T-helper 17 cell (primary cell): ENCODE data around the gene COMMD8. TPM values are rescaled to one million over a fixed set of nuclear protein-coding genes. Genes with fewer than 3 reads are reported as not detected.

ENCODE experiments used
- ATAC-seq: fragments of 150-1000 bp; cut with Tn5 transposase; 2 replicates; pipeline ENCODE4 v1.10.0; 2021; ENCODE audit warnings: mild to moderate bottlenecking, moderate library complexity
- DNase-seq, 3 donors: peaks; one replicate each; pipeline versions ENCODE4 v3.0.0 to v3.0.0-alpha.2; 2020 to 2021
- H3K9me3 ChIP-seq: one replicate; pipeline ENCODE4 v1.7.0; 2013; ENCODE audit warnings: low read length, mild to moderate bottlenecking; ENCODE audit not compliant: control insufficient read depth, poor library complexity, severe bottlenecking
- H3K27ac Mint-ChIP-seq: one replicate; pipeline ENCODE4 v1.8.0; 2022; ENCODE audit warnings: mild to moderate bottlenecking, moderate library complexity, mixed read lengths
- H3K27me3 Mint-ChIP-seq: one replicate; pipeline ENCODE4 v1.8.0; 2022; ENCODE audit warnings: mixed read lengths
- H3K36me3 Mint-ChIP-seq: one replicate; pipeline ENCODE4 v1.8.0; 2022; ENCODE audit warnings: low read depth, mixed read lengths
- H3K4me1 Mint-ChIP-seq: one replicate; pipeline ENCODE4 v1.8.0; 2022; ENCODE audit warnings: mild to moderate bottlenecking, mixed read lengths
- H3K4me3 Mint-ChIP-seq: one replicate; pipeline ENCODE4 v1.8.0; 2022; ENCODE audit warnings: mild to moderate bottlenecking, moderate library complexity, mixed read lengths
- total RNA-seq, 4 donors: library from RNA in 2 of 4; stranded (reverse) in 2 of 4; gene quantifications; one replicate each; pipeline ENCODE4 v1.2.3 and lab custom pipeline; 2022 to 2026

The COMMD8 gene
- total RNA-seq, 2 donors from 2014 or later, result 9.9 to 10.1 TPM

DNA sequence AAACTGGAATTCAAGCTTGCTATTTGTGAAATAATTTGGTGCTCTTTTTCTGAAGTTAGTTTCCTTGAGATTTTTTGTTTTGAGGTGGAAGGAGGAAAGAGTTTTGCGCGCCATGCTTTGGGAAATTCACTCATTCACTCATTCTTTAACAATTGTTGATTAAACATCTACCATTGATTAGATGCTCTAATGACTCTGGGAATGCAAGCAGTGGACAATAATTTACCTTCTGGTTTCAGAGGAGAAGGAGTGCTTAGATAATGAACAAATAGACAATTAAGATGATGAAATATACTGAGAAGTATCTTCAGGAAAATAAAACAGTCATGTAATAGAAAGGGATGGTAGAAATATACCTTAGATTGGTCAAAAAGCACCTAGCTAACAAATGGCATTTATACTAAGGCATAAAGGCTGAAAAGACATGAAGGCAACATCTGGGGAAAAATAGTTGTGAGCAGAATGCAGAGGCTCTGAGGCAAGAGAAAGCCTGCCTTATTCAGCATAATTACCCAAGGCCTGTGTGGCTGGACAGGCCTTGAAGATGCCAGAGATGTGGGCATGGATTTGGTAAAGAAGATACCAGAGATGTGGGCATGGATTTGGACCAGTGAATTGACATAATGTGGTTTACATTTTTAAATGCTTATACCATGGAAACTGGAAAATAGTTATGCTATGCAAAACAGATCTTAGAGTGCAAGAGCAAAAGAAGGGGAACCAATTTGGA lies 2.7 kb upstream of the COMMD8 start:
- peak overlapping the region; percentile 6 for H3K27ac Mint-ChIP-seq
- H3K4me1 Mint-ChIP-seq, result peaks cover 22% of the 10 kb centered on the region
- no peaks in the 10 kb centered on the region for H3K36me3 Mint-ChIP-seq
- no peak overlapping the region for H3K4me3 Mint-ChIP-seq
- ATAC-seq (no peak), DNase-seq (no peak)
- H3K27me3 Mint-ChIP-seq, result peaks cover 7% of the 10 kb centered on the region
- H3K9me3 ChIP-seq, result no peaks in the 10 kb centered on the region

DNA sequence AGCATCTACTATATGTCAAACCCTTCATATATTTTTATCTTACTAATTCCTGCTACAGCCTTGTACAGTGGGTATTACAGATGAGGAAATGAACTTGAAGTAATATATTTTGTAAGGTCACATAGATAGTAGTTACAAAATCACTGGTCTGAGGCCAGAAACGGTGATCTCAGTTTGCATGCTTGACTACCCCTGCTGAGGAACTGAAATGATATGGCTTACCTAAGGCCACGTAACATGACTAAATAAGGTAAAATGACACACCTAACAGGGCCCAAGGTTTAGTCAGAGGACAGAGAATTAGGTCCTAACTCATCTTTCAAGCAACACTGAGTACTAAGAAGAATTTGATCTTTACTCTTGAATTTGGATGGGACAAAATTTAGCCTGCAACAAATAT lies 1.5 kb upstream of the COMMD8 start:
- no peak for ATAC-seq
- no peaks in the 10 kb centered on the region for H3K36me3 Mint-ChIP-seq

DNA sequence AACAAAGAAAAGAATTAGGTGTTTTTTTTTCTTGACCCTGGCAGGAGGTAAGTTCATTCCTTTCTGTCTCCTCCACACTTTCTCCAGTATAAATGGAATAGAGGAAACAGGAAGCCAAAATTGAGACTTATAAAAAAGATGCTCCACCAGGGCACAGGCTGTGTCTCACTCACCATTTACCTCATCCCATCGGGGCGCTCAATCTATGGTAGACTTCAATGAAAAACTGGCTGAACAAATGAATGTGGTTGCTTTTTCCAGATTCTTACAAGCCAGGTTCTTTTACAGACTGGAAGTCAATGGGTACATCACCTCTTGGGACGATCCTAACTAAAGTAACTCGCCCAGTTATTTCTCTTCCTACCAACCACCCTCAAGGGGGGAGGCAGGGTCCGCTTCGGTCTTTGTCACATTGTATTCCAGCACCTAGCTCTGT lies 685 bp downstream of the COMMD8 start:
- H3K4me1 Mint-ChIP-seq, result peaks cover 34% of the 10 kb centered on the region

More for the DNA sequence above, 1.5 kb upstream of the COMMD8 start:
- H3K27ac Mint-ChIP-seq, result peak overlapping the region; percentile 91
- no peak for DNase-seq
- H3K9me3 ChIP-seq, result no peaks in the 10 kb centered on the region
- peaks cover 7% of the 10 kb centered on the region for H3K27me3 Mint-ChIP-seq
- no peak overlapping the region for H3K4me3 Mint-ChIP-seq
- H3K4me1 Mint-ChIP-seq, result peaks cover 30% of the 10 kb centered on the region

DNA sequence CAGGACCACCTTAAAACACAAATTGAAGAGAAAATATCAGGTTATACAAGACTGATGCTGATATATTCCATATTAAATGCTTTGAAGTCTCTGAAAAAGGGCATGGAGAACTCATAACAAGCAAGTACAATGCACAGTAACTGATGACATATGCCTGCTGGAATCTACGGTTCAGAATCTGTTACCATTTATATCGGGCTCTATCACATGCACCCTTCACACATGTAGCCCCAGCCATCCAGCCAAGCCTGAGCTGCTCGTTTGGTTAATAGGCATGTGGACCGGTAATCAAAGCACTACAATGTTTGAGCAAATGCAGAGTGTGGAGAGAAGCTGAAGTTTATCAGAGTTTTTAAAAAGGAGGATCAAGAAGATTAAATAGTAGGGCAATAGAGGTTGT lies 11.8 kb downstream of the COMMD8 start:
- H3K27ac Mint-ChIP-seq, result no peak overlapping the region
- H3K9me3 ChIP-seq, result no peaks in the 10 kb centered on the region
- no peak for DNase-seq
- ATAC-seq, result no peak
- no peak overlapping the region for H3K4me3 Mint-ChIP-seq
- no peaks in the 10 kb centered on the region for H3K27me3 Mint-ChIP-seq
- peaks cover 15% of the 10 kb centered on the region for H3K36me3 Mint-ChIP-seq
- peaks cover 11% of the 10 kb centered on the region for H3K4me1 Mint-ChIP-seq

More for the DNA sequence above, 685 bp downstream of the COMMD8 start:
- no peaks in the 10 kb centered on the region for H3K36me3 Mint-ChIP-seq
- DNase-seq (no peak), ATAC-seq (no peak)
- peak overlapping the region; percentile 91 for H3K27ac Mint-ChIP-seq
- no peaks in the 10 kb centered on the region for H3K9me3 ChIP-seq
- peak overlapping the region; percentile 91 for H3K4me3 Mint-ChIP-seq
- H3K27me3 Mint-ChIP-seq, result no peaks in the 10 kb centered on the region

DNA sequence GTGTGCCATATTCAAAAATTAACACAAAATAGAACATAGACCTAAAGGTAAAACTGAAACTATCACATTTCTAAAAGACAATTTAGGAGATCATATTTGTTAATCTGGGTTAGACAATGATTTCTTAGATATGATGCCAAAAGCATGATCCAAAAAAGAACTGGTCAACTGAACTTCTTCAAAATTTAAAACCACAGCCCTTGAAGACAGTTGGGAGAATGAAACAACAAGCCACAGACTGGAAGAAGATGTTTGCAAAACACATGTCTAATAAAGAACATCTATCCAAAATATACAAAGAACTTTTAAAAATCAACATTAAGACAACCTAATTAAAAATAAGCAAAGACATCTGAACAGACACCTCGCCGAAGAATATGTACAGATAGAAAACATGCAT lies 19.5 kb downstream of the COMMD8 start:
- no peak for DNase-seq
- Mint-ChIP-seq H3K4me3 (no peak overlapping the region), H3K27ac (no peak overlapping the region), H3K36me3 (peaks cover 5% of the 10 kb centered on the region), H3K27me3 (no peaks in the 10 kb centered on the region), H3K4me1 (peaks cover 8% of the 10 kb centered on the region)
- ATAC-seq, result no peak
- H3K9me3 ChIP-seq, result peaks cover 3% of the 10 kb centered on the region

DNA sequence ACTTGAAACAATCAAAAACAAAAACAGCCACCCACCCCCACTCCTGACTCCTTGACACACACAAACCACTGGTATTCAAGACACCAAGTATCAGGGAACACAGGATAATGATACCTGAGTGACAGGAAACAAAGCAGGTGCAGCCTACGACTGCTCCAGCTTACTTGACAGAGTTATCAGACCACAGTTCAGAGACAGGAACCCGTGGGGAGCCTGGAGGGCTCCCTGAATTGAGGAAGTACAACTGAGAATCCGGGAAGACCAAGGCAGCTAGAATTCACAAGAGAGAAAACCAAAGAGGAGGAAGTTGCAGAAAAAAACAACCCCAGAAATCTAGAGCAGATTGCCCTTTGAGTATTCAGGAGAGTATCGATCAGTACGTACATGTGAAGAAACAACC lies 20.5 kb downstream of the COMMD8 start:
- Mint-ChIP-seq H3K36me3 (peaks cover 5% of the 10 kb centered on the region), H3K4me3 (peak overlapping the region; percentile 13)

DNA sequence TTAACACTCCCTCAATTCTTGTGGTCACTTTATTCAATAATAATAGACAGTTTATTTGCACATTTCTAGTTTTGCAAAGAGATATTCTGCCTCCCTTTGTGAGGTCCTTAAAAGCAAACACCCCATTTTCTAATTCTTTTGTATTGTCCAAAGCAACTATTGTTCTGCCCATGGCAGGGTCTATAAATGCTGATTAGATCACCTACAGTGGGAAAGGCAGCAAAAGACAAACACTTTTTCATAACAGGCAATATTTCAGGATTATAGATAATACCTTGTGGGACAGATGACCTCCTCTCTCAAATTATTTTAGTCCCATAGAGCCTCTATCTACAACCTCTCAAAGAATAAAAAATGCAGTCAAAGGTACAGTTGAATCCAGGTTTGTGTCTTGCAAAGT lies 28.6 kb downstream of the COMMD8 start:
- Mint-ChIP-seq H3K4me3 (no peak overlapping the region), H3K27me3 (no peaks in the 10 kb centered on the region), H3K36me3 (no peaks in the 10 kb centered on the region), H3K4me1 (no peaks in the 10 kb centered on the region), H3K27ac (no peak overlapping the region)
- DNase-seq (no peak), ATAC-seq (no peak)
- no peaks in the 10 kb centered on the region for H3K9me3 ChIP-seq

More for the DNA sequence above, 20.5 kb downstream of the COMMD8 start:
- no peak for DNase-seq
- Mint-ChIP-seq H3K27me3 (no peaks in the 10 kb centered on the region), H3K27ac (no peak overlapping the region), H3K4me1 (peaks cover 8% of the 10 kb centered on the region)
- ATAC-seq, result no peak
- peaks cover 3% of the 10 kb centered on the region for H3K9me3 ChIP-seq

DNA sequence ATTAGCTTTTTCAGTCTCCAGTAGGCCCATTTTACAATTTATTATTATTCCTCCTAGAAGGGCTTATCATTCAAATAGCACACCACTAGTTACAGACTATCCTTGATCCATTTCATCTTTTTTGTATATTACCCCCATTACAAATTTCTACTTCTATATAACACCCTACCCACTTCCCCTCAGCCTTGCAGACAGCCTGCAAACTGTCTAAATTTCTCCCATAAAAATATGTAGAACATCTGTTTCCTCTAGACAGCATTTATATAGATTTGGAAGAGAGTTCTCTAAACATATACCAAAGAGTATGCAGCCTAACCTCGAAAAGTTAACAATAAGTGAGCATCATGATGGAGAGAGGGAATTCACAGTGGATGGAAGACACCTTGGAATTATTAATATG lies 30.8 kb downstream of the COMMD8 start:
- Mint-ChIP-seq H3K4me1 (no peaks in the 10 kb centered on the region), H3K4me3 (no peak overlapping the region), H3K27me3 (peaks cover 7% of the 10 kb centered on the region), H3K27ac (no peak overlapping the region), H3K36me3 (no peaks in the 10 kb centered on the region)
- no peak for DNase-seq
- no peaks in the 10 kb centered on the region for H3K9me3 ChIP-seq
- no peak for ATAC-seq

DNA sequence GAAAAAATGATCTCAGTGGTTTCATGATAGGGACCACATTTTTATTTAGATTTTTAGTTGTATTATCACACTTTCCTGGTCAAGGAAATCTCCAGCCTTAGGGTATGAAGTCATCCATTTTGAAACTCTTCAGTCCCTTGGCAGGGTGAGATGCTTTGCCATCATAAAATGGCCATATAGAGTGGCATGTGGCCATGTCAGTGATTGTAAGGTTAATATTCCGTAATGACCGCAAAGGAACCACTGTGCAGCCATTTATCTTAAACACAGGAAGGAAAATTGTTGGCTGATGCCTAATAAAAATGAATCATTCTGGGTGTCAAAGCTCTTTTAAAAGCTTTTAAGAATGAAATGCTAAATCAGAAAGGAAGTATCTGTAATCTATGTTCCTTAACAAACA lies 35.6 kb downstream of the COMMD8 start:
- Mint-ChIP-seq H3K27ac (no peak overlapping the region), H3K36me3 (no peaks in the 10 kb centered on the region), H3K4me3 (no peak overlapping the region), H3K4me1 (no peaks in the 10 kb centered on the region), H3K27me3 (peaks cover 13% of the 10 kb centered on the region)
- DNase-seq (no peak), ATAC-seq (no peak)
- no peaks in the 10 kb centered on the region for H3K9me3 ChIP-seq

DNA sequence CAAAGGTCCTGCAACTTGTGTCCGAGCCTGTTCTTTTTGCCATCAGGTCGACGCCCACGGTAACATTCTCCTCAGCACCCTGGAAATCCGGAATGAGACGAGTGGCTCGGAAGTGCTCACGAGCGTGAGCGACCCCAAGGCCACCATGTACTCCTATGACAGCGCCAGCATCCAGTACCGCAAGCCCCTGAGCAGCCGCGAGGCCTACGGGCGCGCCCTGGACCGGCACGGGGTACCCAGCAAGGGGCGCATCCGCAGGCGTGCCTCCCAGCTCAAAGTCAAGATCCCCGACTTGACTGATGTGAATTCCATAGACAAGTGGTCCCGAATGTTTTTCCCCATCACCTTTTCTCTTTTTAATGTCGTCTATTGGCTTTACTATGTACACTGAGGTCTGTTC lies 37.9 kb downstream of the COMMD8 start:
- peaks cover 25% of the 10 kb centered on the region for H3K27me3 Mint-ChIP-seq
- no peak overlapping the region for H3K4me3 Mint-ChIP-seq
- no peaks in the 10 kb centered on the region for H3K9me3 ChIP-seq
- ATAC-seq (no peak), DNase-seq (no peak)
- H3K4me1 Mint-ChIP-seq, result no peaks in the 10 kb centered on the region
- H3K27ac Mint-ChIP-seq, result no peak overlapping the region
- H3K36me3 Mint-ChIP-seq, result peaks cover 4% of the 10 kb centered on the region

DNA sequence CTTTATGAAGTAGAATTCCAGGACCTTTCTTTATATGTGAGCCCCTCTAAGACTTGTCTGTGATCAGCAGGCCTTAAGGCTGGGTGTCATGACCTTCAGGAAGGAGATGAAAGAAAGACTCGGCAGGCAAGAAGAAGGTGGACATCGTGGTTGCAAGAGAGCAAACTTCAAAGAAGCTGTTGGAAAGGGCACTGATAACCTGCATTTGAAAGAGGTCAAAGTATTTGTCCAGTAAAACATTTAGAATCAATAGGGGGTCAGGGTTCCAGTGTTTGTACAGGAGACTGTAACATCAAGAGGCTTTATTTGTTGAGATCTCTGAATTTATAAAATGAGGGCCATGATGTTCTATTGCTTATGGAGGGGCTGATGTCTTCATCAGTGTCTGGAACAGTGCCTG lies 44.2 kb downstream of the COMMD8 start:
- no peak for ATAC-seq
- no peaks in the 10 kb centered on the region for H3K9me3 ChIP-seq
- Mint-ChIP-seq H3K36me3 (peaks cover 4% of the 10 kb centered on the region), H3K27ac (no peak overlapping the region), H3K4me1 (peaks cover 2% of the 10 kb centered on the region), H3K4me3 (no peak overlapping the region), H3K27me3 (peaks cover 52% of the 10 kb centered on the region)
- DNase-seq, result no peak

DNA sequence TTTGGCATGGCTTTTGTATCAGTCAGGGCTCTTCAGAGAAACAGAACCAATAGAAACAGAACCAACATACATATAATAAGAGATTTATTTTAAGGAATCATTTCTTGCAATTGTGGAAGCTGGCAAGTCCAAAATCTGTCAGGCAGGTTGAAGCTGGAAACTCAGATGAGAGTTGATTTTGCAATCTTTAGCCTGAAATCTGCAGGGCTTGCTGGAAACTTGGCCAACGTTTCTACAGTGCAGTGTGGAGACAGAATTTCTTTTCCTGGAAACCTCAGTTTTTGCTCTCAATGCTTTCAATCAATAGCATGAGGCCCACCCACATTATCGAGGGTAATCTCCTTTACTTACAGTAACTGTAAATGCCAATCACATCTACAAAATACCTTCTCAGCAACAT lies 45.4 kb downstream of the COMMD8 start:
- Mint-ChIP-seq H3K36me3 (peaks cover 4% of the 10 kb centered on the region), H3K27me3 (peaks cover 54% of the 10 kb centered on the region), H3K4me3 (no peak overlapping the region)

DNA sequence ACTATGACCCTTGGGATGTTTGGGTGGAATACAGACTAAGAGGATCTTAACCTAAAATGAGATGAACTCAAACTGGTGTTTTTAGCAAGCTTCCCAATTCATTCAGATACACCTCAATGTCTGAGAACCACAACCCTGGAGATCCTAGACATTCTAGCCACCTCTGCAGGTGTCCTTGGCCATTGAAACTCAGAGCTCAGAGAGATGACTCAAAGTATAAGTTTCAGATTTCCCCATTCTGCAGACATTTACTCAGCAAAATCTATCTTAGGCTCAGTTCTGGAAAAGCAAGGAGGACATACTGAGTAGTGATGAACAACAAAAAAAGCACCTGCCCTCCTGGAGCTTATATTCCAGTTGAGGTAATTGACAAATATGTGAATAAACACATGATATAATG lies 47.8 kb downstream of the COMMD8 start:
- Mint-ChIP-seq H3K36me3 (no peaks in the 10 kb centered on the region), H3K27ac (no peak overlapping the region), H3K4me1 (peaks cover 5% of the 10 kb centered on the region), H3K4me3 (no peak overlapping the region), H3K27me3 (peaks cover 45% of the 10 kb centered on the region)
- no peak for ATAC-seq
- DNase-seq, result no peak
- H3K9me3 ChIP-seq, result no peaks in the 10 kb centered on the region

More for the DNA sequence above, 45.4 kb downstream of the COMMD8 start:
- H3K4me1 Mint-ChIP-seq, result peaks cover 5% of the 10 kb centered on the region
- ATAC-seq, result no peak
- no peaks in the 10 kb centered on the region for H3K9me3 ChIP-seq
- DNase-seq, result no peak
- H3K27ac Mint-ChIP-seq, result no peak overlapping the region

DNA sequence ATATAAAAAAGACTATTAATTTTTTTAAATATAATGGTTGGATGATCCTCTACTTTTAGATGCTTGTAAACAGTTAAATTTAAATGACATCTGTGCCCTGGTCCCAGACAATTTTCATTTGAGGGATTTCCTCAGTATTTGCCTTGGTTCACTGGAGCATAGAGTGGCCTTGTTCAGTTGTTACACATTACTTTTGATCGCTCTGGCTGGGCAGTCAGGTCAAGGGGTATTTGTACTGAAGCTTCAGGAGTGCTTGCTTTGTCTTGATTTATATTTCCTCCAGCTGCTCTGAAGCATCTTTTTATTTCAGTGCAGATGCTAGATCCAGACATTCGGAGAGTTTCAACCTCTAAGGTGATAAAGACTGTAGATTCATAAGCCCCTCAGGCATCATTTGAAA lies 50.0 kb downstream of the COMMD8 start:
- no peaks in the 10 kb centered on the region for H3K9me3 ChIP-seq
- no peak for DNase-seq
- Mint-ChIP-seq H3K27me3 (peaks cover 56% of the 10 kb centered on the region), H3K27ac (no peak overlapping the region), H3K4me1 (peaks cover 7% of the 10 kb centered on the region), H3K36me3 (peaks cover 2% of the 10 kb centered on the region), H3K4me3 (no peak overlapping the region)
- no peak for ATAC-seq
